NB4 (cell line): ENCODE measurements around the gene PAX8.

ENCODE experiments used
- DNase-seq: peaks from one replicate; pipeline ENCODE4 v3.0.0; 2010; ENCODE audit warnings: low read depth
- H3K4me3 ChIP-seq: one replicate; pipeline ENCODE4 v1.5.1; 2011; ENCODE audit warnings: mild to moderate bottlenecking, low read depth, low read length, moderate library complexity
- MAX ChIP-seq: IDR thresholded peaks from 2 replicates; pipeline ENCODE4 v1.6.1; 2011; ENCODE audit warnings: low read depth, low read length
- MYC ChIP-seq: IDR thresholded peaks from 2 replicates; pipeline ENCODE4 v1.6.1; 2011; ENCODE audit warnings: low read depth, low read length
- POLR2A ChIP-seq: IDR thresholded peaks from 2 replicates; pipeline ENCODE4 v1.6.1; 2011; ENCODE audit warnings: mild to moderate bottlenecking; ENCODE audit not compliant: insufficient read length; ENCODE audit errors: extremely low read depth
- TF ChIP-seq, protein P1 (sequence below): IDR thresholded peaks from one replicate; pipeline ENCODE4 v1.5.1; 2012; ENCODE audit warnings: low read depth, low read length

The PAX8 gene

DNA sequence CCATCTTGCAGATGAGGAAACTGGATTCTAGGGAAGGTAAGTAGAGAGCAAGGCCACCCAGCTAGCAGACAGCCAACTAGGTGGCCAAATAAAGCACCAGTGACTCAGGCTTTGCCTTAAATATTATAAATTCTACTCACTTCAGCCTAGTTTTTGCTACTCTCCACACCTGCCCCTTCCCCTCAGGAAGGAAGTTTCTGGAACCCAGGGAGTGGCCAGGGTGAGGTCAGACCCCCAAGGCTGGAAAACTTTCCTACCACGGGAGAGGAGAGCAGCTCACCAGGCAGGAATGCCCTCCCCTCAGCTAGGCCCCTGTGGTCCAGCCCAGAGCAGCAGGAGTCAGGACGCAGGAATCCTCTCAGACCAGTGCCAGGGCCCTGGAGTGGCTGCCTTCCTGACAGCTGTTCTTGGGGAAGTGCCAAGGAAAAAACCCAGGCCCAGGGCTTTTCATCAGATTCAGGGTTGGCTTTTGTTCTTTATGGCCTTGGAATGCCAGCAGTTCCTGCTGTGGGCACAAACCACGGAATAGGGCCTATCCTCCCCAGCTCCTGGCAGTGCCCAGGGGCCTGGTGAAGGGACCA is 5.1 kb upstream of the PAX8 start:
- no peak overlapping the region for H3K4me3 ChIP-seq
- DNase-seq: peak; percentile 36
- no peak for TF ChIP-seq MAX
- TF ChIP-seq, protein P1, sequence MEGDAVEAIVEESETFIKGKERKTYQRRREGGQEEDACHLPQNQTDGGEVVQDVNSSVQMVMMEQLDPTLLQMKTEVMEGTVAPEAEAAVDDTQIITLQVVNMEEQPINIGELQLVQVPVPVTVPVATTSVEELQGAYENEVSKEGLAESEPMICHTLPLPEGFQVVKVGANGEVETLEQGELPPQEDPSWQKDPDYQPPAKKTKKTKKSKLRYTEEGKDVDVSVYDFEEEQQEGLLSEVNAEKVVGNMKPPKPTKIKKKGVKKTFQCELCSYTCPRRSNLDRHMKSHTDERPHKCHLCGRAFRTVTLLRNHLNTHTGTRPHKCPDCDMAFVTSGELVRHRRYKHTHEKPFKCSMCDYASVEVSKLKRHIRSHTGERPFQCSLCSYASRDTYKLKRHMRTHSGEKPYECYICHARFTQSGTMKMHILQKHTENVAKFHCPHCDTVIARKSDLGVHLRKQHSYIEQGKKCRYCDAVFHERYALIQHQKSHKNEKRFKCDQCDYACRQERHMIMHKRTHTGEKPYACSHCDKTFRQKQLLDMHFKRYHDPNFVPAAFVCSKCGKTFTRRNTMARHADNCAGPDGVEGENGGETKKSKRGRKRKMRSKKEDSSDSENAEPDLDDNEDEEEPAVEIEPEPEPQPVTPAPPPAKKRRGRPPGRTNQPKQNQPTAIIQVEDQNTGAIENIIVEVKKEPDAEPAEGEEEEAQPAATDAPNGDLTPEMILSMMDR: no peak
- no peak for TF ChIP-seq MYC
- no peak for TF ChIP-seq POLR2A

GRCh38 chr2:113282747-113283533 is 4.2 kb upstream of the PAX8 start:
- no peak for TF ChIP-seq POLR2A
- peak; percentile 93 for TF ChIP-seq MYC
- peak; percentile 94 for TF ChIP-seq MAX
- TF ChIP-seq, protein P1: peak; percentile 48

GRCh38 chr2:113281910-113282746 is 3.4 kb upstream of the PAX8 start:
- no peak overlapping the region for H3K4me3 ChIP-seq
- no peak for DNase-seq
- no peak for TF ChIP-seq POLR2A
- TF ChIP-seq MYC: no peak
- TF ChIP-seq, protein P1: no peak
- TF ChIP-seq MAX: no peak

More at GRCh38 chr2:113282747-113283533, 4.2 kb upstream of the PAX8 start:
- DNase-seq: peak; percentile 94
- H3K4me3 ChIP-seq: no peak overlapping the region

GRCh38 chr2:113278073-113278741 is 514 bp downstream of the PAX8 start:
- DNase-seq: no peak
- no peak overlapping the region for H3K4me3 ChIP-seq
- no peak for TF ChIP-seq POLR2A
- TF ChIP-seq, protein P1: no peak
- TF ChIP-seq MAX: no peak
- no peak for TF ChIP-seq MYC

DNA sequence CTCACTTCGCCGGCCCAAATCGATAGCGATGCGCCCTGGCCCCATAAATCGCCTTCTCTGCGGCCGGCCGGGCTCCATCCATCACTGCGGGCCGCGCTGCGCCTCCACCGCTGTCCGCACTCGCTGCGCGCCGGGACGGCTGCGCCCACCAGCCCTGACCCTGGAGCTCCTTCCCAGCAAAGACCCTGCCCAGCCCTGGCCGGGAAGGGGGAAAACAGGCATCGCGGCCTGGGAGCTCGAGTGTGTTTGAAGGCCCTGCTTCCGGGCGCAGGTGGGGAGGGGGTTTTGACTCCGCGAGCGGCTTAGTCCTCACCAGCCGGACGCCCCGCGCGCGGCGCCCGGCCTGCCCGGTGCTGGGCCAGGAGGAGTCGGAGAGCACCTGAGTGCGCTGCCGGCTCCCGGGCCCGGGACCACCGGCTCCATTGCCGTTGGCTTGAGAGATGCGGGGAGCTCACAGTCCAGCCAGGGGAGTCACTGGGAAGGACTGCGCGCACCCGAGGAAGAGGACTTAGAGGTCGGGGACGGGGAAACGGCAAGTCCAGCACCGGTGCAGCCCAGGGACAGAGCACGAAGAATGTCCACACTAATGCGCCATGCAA is 1.1 kb downstream of the PAX8 start:
- no peak for DNase-seq
- TF ChIP-seq, protein P1: no peak
- TF ChIP-seq MYC: no peak
- TF ChIP-seq MAX: no peak
- no peak for TF ChIP-seq POLR2A
- H3K4me3 ChIP-seq: no peak overlapping the region
